GM12878 (cell line): ENCODE measurements around the gene NTRK1. TPM values are rescaled to one million over a fixed set of nuclear protein-coding genes. Genes with fewer than 3 reads are reported as not detected.

Experiments used
- ATAC-seq: fragments of 200-7000 bp; cut with Tn5 transposase; 3 replicates; pipeline ENCODE4 v1.9.1; 2020; ENCODE audit warnings: mild to moderate bottlenecking, moderate library complexity
- BruUV-seq: library from RNA; stranded (reverse); fragments of 400-500 nt; replicated peaks from 2 replicates; lab custom pipeline; 2021; lab: Mats Ljungman, UMichigan
- CTCF ChIA-PET: fragments of 300-600 bp; sonication (Branson Sonifier 250); formaldehyde crosslinking; extraction: SDS; loops from one replicate; lab custom pipeline; 2021; ENCODE audit warnings: inconsistent platforms; lab: Yijun Ruan, JAX
- POLR2A ChIA-PET: fragments of 350-600 bp; formaldehyde crosslinking; extraction: SDS; loops from one replicate; lab custom pipeline; 2021; ENCODE audit warnings: inconsistent platforms; lab: Charles Lee
- RAD21 ChIA-PET: fragments of 300-600 bp; sonication (Branson Sonifier 250); formaldehyde crosslinking; loops from one replicate; lab custom pipeline; 2023; ENCODE audit warnings: antibody characterized with exemption; ENCODE audit not compliant: unreplicated experiment; lab: Charles Lee
- SMC1A ChIA-PET: fragments of 300-600 bp; sonication (Branson Sonifier 250); formaldehyde crosslinking; loops from one replicate; lab custom pipeline; 2023; ENCODE audit not compliant: unreplicated experiment, uncharacterized antibody; lab: Charles Lee
- DNase-seq: peaks from one replicate; pipeline ENCODE4 v3.0.0-alpha.2; 2011; ENCODE audit warnings: low read depth, low spot score
- FAIRE-seq: peaks from 3 replicates; lab custom pipeline; 2011; peaks lifted over from hg19 to GRCh38; lab: Jason Lieb, UNC
- H2AFZ ChIP-seq: 2 replicates; pipeline ENCODE4 v1.6.0; 2011; ENCODE audit warnings: low read depth, low read length, control low read depth; ENCODE audit not compliant: control insufficient read depth
- H3K27ac ChIP-seq: 2 replicates; pipeline ENCODE4 v1.5.1; 2011; ENCODE audit warnings: control low read depth; ENCODE audit not compliant: control insufficient read depth, insufficient read depth
- H3K27me3 ChIP-seq, 2 experiments: replicated peaks in 1 of 2; 2 replicates each; pipeline versions ENCODE4 v1.6.0 to v1.6.1; 2011; ENCODE audit warnings: low read length in 1 of 2; ENCODE audit not compliant: control insufficient read depth in 2 of 2, insufficient read depth in 2 of 2
- H3K36me3 ChIP-seq, 2 experiments: 2 replicates each; pipeline ENCODE4 v1.5.1; 2011; ENCODE audit warnings: low read length in 1 of 2; ENCODE audit not compliant: control insufficient read depth in 2 of 2, insufficient read depth in 2 of 2
- H3K4me1 ChIP-seq: 2 replicates; pipeline ENCODE4 v1.6.1; 2011; ENCODE audit warnings: mild to moderate bottlenecking, low read length, moderate library complexity, mixed read lengths; ENCODE audit not compliant: control insufficient read depth, insufficient read depth
- H3K4me2 ChIP-seq: 2 replicates; pipeline ENCODE4 v1.6.0; 2011; ENCODE audit warnings: control low read depth; ENCODE audit not compliant: control insufficient read depth, insufficient read depth
- H3K4me3 ChIP-seq: fragments of 200-600 bp; sonication (generic); 2 replicates; pipeline ENCODE4 v1.5.1; 2016
- H3K79me2 ChIP-seq: 2 replicates; pipeline ENCODE4 v1.6.0; 2011; ENCODE audit warnings: low read length; ENCODE audit not compliant: control insufficient read depth, insufficient read depth
- H3K9ac ChIP-seq: 2 replicates; pipeline ENCODE4 v1.8.0; 2011; ENCODE audit warnings: low read length, control low read depth, mixed read lengths; ENCODE audit not compliant: control insufficient read depth, insufficient read depth
- H3K9me3 ChIP-seq: replicated peaks from 3 replicates; pipeline ENCODE4 v1.5.1; 2011; ENCODE audit warnings: mild to moderate bottlenecking, low read length; ENCODE audit not compliant: control insufficient read depth, insufficient read depth
- H4K20me1 ChIP-seq: 2 replicates; pipeline ENCODE4 v1.6.0; 2011; ENCODE audit not compliant: control insufficient read depth, insufficient read depth
- BRCA1 ChIP-seq: IDR thresholded peaks from 2 replicates; pipeline ENCODE4 v1.6.1; 2011; ENCODE audit warnings: low read depth, low read length, improper control_type of control experiment
- MXI1 ChIP-seq: fragments of 150-350 bp; IDR thresholded peaks from 2 replicates; pipeline ENCODE4 v1.6.1; 2011; ENCODE audit warnings: low read depth, mild to moderate bottlenecking, inconsistent platforms, low read length, improper control_type of control experiment
- SREBF2 ChIP-seq: IDR thresholded peaks from 2 replicates; pipeline ENCODE4 v1.6.1; 2012; ENCODE audit warnings: mild to moderate bottlenecking, low read length
- SUZ12 ChIP-seq: fragments of 200-600 bp; sonication (generic); IDR thresholded peaks from one replicate; pipeline ENCODE4 v1.6.1; 2018; ENCODE audit warnings: antibody characterized with exemption, mild to moderate bottlenecking; ENCODE audit not compliant: unreplicated experiment
- TCF3 ChIP-seq: IDR thresholded peaks from 2 replicates; pipeline ENCODE4 v1.6.1; 2012; ENCODE audit warnings: low read depth, mild to moderate bottlenecking, low read length, borderline replicate concordance; ENCODE audit not compliant: insufficient read depth
- YY1 ChIP-seq: IDR thresholded peaks from 2 replicates; pipeline ENCODE4 v1.6.1; 2011; ENCODE audit warnings: low read depth, mild to moderate bottlenecking, low read length
- WGBS: methylation state at CpG from one replicate; pipeline ENCODE4 v1.1.6; 2016; ENCODE audit warnings: low lambda C conversion rate; ENCODE audit not compliant: insufficient replicate concordance, insufficient coverage; ENCODE audit errors: missing lambda C conversion rate; 5-methylcytosine and 5-hydroxymethylcytosine counted together
- in situ Hi-C: fragments of 300-500 bp; cut with MboI; formaldehyde crosslinking; loops from 9 replicates; pipeline ENCODE4 v1.14.3; 2018; ENCODE audit warnings: mixed read lengths
- intact Hi-C: fragments of 100-400 bp; cut with micrococcal nuclease; formaldehyde crosslinking; loops from one replicate; pipeline ENCODE4 v1.14.2; 2022; ENCODE audit not compliant: unreplicated experiment
- polyA plus RNA-seq, 11 experiments: library from polyadenylated mRNA; depleted of rRNA in 4 of 11; unstranded in 6 of 11; stranded (reverse) in 5 of 11; fragments of >200 nt; fragmentation: Nextera tagmentation in 4 of 11; fragmentation: Illumina TruSeq in 1 of 11; extraction: Ambion mirVana in 4 of 11; extraction: Trizol in 1 of 11; gene quantifications; 1 replicate in 1 of 11; 2 replicates in 10 of 11; pipeline versions ENCODE4 v1.2.1 to v1.2.3, GENCODE V29; 2011 to 2016; ENCODE audit warnings: inconsistent platforms in 2 of 11, missing spikeins in 2 of 11, low read depth in 1 of 11
- total RNA-seq, 4 experiments: library from RNA; depleted of rRNA in 3 of 4; stranded (reverse); fragments of >200 nt in 3 of 4; fragmentation: Illumina TruSeq in 1 of 4; extraction: Trizol in 1 of 4; gene quantifications; 2 replicates each; pipeline versions ENCODE4 v1.2.1 to v1.2.3, GENCODE V29; 2013 to 2021
- TF ChIP-seq, protein P1 (sequence below): fragments of 450-650 bp; IDR thresholded peaks from 2 replicates; pipeline ENCODE4 v1.6.1; 2017; ENCODE audit warnings: mild to moderate bottlenecking
- TF ChIP-seq, protein P2 (sequence below): IDR thresholded peaks from 2 replicates; pipeline ENCODE4 v1.6.1; 2012; ENCODE audit warnings: improper control_type of control experiment, low read depth, low read length; ENCODE audit not compliant: insufficient replicate concordance
- TF ChIP-seq, protein P3 (sequence below): IDR thresholded peaks from 2 replicates; pipeline ENCODE4 v1.6.1; 2012; ENCODE audit warnings: low read length, inconsistent platforms
- TF ChIP-seq, protein P4 (sequence below): fragments of 450-650 bp; IDR thresholded peaks from 2 replicates; pipeline ENCODE4 v1.6.1; 2017; ENCODE audit warnings: mild to moderate bottlenecking, moderate library complexity

NTRK1 gene
- total and polyA plus RNA-seq, 10 of the 15 experiments (the other 5 are each of a cell fraction or from before 2014, with no cell fraction given) = 0.10 to 0.56 (median 0.40) TPM; not detected in 7

DNA sequence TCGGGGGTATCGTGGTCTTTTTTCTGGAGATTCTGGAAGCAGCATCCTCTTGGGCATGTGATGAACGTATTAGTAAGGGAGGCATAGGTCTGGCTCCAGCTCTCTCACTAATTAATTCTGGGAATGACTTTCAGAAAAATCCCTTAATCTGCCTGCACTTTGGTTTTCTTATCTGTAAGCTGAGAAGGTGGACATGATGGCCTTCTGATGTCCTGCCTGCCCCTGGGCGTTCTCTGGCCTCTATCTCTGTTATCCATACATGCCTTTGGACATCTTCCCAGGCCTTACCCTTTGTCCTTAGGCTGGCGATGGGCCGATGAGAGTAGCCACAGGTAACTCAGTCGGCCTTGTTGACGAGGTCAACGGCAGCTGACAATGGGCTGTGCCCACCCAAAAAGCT is 8.8 kb downstream of the NTRK1 start:
- 40% methylated on average over 9 of the region's 9 CpGs for WGBS
- TF ChIP-seq, protein P1, sequence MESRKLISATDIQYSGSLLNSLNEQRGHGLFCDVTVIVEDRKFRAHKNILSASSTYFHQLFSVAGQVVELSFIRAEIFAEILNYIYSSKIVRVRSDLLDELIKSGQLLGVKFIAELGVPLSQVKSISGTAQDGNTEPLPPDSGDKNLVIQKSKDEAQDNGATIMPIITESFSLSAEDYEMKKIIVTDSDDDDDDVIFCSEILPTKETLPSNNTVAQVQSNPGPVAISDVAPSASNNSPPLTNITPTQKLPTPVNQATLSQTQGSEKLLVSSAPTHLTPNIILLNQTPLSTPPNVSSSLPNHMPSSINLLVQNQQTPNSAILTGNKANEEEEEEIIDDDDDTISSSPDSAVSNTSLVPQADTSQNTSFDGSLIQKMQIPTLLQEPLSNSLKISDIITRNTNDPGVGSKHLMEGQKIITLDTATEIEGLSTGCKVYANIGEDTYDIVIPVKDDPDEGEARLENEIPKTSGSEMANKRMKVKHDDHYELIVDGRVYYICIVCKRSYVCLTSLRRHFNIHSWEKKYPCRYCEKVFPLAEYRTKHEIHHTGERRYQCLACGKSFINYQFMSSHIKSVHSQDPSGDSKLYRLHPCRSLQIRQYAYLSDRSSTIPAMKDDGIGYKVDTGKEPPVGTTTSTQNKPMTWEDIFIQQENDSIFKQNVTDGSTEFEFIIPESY = no peak
- TF ChIP-seq, protein P2, sequence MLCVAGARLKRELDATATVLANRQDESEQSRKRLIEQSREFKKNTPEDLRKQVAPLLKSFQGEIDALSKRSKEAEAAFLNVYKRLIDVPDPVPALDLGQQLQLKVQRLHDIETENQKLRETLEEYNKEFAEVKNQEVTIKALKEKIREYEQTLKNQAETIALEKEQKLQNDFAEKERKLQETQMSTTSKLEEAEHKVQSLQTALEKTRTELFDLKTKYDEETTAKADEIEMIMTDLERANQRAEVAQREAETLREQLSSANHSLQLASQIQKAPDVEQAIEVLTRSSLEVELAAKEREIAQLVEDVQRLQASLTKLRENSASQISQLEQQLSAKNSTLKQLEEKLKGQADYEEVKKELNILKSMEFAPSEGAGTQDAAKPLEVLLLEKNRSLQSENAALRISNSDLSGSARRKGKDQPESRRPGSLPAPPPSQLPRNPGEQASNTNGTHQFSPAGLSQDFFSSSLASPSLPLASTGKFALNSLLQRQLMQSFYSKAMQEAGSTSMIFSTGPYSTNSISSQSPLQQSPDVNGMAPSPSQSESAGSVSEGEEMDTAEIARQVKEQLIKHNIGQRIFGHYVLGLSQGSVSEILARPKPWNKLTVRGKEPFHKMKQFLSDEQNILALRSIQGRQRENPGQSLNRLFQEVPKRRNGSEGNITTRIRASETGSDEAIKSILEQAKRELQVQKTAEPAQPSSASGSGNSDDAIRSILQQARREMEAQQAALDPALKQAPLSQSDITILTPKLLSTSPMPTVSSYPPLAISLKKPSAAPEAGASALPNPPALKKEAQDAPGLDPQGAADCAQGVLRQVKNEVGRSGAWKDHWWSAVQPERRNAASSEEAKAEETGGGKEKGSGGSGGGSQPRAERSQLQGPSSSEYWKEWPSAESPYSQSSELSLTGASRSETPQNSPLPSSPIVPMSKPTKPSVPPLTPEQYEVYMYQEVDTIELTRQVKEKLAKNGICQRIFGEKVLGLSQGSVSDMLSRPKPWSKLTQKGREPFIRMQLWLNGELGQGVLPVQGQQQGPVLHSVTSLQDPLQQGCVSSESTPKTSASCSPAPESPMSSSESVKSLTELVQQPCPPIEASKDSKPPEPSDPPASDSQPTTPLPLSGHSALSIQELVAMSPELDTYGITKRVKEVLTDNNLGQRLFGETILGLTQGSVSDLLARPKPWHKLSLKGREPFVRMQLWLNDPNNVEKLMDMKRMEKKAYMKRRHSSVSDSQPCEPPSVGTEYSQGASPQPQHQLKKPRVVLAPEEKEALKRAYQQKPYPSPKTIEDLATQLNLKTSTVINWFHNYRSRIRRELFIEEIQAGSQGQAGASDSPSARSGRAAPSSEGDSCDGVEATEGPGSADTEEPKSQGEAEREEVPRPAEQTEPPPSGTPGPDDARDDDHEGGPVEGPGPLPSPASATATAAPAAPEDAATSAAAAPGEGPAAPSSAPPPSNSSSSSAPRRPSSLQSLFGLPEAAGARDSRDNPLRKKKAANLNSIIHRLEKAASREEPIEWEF = no peak
- TF ChIP-seq SUZ12 = no peak
- no peak for TF ChIP-seq SREBF2
- TF ChIP-seq YY1 = no peak
- TF ChIP-seq BRCA1 = no peak
- TF ChIP-seq, protein P3, sequence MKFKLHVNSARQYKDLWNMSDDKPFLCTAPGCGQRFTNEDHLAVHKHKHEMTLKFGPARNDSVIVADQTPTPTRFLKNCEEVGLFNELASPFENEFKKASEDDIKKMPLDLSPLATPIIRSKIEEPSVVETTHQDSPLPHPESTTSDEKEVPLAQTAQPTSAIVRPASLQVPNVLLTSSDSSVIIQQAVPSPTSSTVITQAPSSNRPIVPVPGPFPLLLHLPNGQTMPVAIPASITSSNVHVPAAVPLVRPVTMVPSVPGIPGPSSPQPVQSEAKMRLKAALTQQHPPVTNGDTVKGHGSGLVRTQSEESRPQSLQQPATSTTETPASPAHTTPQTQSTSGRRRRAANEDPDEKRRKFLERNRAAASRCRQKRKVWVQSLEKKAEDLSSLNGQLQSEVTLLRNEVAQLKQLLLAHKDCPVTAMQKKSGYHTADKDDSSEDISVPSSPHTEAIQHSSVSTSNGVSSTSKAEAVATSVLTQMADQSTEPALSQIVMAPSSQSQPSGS = no peak
- TF ChIP-seq TCF3 = no peak
- no peak for TF ChIP-seq MXI1
- TF ChIP-seq, protein P4, sequence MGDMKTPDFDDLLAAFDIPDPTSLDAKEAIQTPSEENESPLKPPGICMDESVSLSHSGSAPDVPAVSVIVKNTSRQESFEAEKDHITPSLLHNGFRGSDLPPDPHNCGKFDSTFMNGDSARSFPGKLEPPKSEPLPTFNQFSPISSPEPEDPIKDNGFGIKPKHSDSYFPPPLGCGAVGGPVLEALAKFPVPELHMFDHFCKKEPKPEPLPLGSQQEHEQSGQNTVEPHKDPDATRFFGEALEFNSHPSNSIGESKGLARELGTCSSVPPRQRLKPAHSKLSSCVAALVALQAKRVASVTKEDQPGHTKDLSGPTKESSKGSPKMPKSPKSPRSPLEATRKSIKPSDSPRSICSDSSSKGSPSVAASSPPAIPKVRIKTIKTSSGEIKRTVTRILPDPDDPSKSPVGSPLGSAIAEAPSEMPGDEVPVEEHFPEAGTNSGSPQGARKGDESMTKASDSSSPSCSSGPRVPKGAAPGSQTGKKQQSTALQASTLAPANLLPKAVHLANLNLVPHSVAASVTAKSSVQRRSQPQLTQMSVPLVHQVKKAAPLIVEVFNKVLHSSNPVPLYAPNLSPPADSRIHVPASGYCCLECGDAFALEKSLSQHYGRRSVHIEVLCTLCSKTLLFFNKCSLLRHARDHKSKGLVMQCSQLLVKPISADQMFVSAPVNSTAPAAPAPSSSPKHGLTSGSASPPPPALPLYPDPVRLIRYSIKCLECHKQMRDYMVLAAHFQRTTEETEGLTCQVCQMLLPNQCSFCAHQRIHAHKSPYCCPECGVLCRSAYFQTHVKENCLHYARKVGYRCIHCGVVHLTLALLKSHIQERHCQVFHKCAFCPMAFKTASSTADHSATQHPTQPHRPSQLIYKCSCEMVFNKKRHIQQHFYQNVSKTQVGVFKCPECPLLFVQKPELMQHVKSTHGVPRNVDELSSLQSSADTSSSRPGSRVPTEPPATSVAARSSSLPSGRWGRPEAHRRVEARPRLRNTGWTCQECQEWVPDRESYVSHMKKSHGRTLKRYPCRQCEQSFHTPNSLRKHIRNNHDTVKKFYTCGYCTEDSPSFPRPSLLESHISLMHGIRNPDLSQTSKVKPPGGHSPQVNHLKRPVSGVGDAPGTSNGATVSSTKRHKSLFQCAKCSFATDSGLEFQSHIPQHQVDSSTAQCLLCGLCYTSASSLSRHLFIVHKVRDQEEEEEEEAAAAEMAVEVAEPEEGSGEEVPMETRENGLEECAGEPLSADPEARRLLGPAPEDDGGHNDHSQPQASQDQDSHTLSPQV = no peak

More for the DNA sequence above, 8.8 kb downstream of the NTRK1 start:
- RAD21 ChIA-PET = no interaction called here
- no peaks in the 10 kb centered on the region for H3K9me3 ChIP-seq
- no TSS peak for BruUV-seq
- no peak overlapping the region for H3K4me2 ChIP-seq
- in situ Hi-C loops = no loop called here
- H3K4me3 ChIP-seq = no peak overlapping the region
- ATAC-seq (no peak), DNase-seq (no peak), FAIRE-seq (no peak)
- POLR2A ChIA-PET = no interaction called here
- H3K9ac ChIP-seq = no peak overlapping the region
- no peaks in the 10 kb centered on the region for H4K20me1 ChIP-seq
- H3K27ac ChIP-seq = no peak overlapping the region
- CTCF ChIA-PET = interaction anchor here (1.0 to 2.5 kb wide), 4 partner anchors 9 to 180 kb away, joined by 3 to 11 read pairs (median 4); partner anchors contain the start of gene NTRK1
- no peaks in the 10 kb centered on the region; a peak in 3 of 4 replicates for H3K27me3 ChIP-seq
- H3K4me1 ChIP-seq = no peaks in the 10 kb centered on the region
- SMC1A ChIA-PET = interaction anchor here (1.2 to 3.7 kb wide), 2 partner anchors 9 to 52 kb away, joined by 3 to 14 read pairs; partner anchors contain the start of gene NTRK1
- no peak overlapping the region for H2AFZ ChIP-seq
- H3K36me3 ChIP-seq = no peaks in the 10 kb centered on the region
- intact Hi-C loops = no loop called here
- no peaks in the 10 kb centered on the region for H3K79me2 ChIP-seq
